WERI-Rb-1 (cell line): ENCODE data around the gene LRRC10B.
"Not testable (repeated sequence)": the region's sequence is repeated elsewhere in the genome, so short reads cannot be mapped to it uniquely, and the experiment has no call there.

Experiments used
- DNase-seq: peaks from one replicate; pipeline ENCODE4 v3.0.0-alpha.2; 2020
- H3K27ac ChIP-seq: fragments of 250-450 bp; sonication (Bioruptor Pico); 2 replicates; pipeline ENCODE4 v1.5.1; 2020; ENCODE audit warnings: mild to moderate bottlenecking, moderate library complexity
- H3K27me3 ChIP-seq: fragments of 250-450 bp; sonication (Bioruptor Pico); 2 replicates; pipeline ENCODE4 v1.5.1; 2021; ENCODE audit warnings: mild to moderate bottlenecking, low read depth, moderate library complexity; ENCODE audit not compliant: insufficient read depth, severe bottlenecking
- H3K36me3 ChIP-seq: fragments of 250-450 bp; sonication (Bioruptor Pico); 2 replicates; pipeline ENCODE4 v1.5.1; 2020; ENCODE audit warnings: mild to moderate bottlenecking, moderate library complexity
- H3K4me3 ChIP-seq: 2 replicates; pipeline ENCODE4 v1.5.1; 2011; ENCODE audit warnings: low read depth, mild to moderate bottlenecking, control low read depth, low read length
- H3K9me3 ChIP-seq: fragments of 250-450 bp; sonication (Bioruptor Pico); 2 replicates; pipeline ENCODE4 v1.5.1; 2021; ENCODE audit warnings: mild to moderate bottlenecking, moderate library complexity; ENCODE audit not compliant: severe bottlenecking
- CTCF ChIP-seq: IDR thresholded peaks from 2 replicates; pipeline ENCODE4 v1.5.1; 2011; ENCODE audit warnings: low read depth, mild to moderate bottlenecking, control low read depth, inconsistent platforms, low read length

Gene LRRC10B

DNA sequence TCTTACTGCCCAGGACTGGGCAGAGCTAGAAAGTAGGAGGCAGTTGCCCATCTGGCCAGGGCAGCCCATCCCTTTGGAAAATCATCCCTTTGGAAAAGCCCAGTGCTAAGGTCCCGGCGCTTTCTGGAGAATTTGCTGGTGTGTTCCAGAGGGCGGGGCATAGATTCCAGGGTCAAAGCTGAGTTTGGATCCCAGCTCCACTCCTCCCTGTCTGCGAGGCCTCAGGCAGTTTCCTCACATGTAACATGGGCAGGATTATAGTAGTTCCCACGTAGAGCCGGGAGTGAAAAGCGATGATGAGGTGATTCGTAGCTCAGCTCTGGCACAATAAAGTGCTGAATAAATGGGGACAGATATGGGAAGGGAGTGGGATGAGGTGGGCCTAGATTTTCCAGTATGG lies 31.4 kb upstream of the LRRC10B start:
- Histone ChIP-seq H3K27me3 (no peaks in the 10 kb centered on the region), H3K9me3 (no peaks in the 10 kb centered on the region), H3K4me3 (no peak overlapping the region), H3K27ac (no peak overlapping the region), H3K36me3 (no peaks in the 10 kb centered on the region)
- no peak for TF ChIP-seq CTCF
- no peak for DNase-seq

DNA sequence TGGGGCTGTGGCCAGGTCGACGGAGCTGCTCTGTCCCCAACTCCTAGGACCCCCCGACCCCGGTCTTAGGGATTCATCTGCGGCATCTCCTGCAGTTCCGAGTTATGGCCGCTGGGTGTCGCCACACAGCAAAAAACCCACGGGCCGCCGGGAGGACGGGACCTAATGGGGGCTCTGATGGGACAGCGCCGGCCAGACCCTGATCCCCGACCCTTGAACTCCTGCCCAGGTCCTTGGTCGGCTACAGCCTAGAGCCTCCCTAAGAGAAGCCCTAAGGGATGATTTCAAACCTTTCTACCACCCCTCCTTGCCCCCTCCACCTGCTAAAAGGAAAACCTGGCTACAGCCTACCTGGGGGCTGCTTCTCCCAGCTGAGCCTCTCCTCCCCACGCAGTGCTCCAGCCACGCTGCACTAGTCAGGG lies 30.8 kb upstream of the LRRC10B start:
- H3K9me3 ChIP-seq, result no peaks in the 10 kb centered on the region
- H3K36me3 ChIP-seq, result no peaks in the 10 kb centered on the region
- H3K4me3 ChIP-seq, result no peak overlapping the region
- TF ChIP-seq CTCF, result peak; percentile 78
- DNase-seq, result peak; percentile 54
- H3K27ac ChIP-seq, result no peak overlapping the region
- H3K27me3 ChIP-seq, result no peaks in the 10 kb centered on the region

DNA sequence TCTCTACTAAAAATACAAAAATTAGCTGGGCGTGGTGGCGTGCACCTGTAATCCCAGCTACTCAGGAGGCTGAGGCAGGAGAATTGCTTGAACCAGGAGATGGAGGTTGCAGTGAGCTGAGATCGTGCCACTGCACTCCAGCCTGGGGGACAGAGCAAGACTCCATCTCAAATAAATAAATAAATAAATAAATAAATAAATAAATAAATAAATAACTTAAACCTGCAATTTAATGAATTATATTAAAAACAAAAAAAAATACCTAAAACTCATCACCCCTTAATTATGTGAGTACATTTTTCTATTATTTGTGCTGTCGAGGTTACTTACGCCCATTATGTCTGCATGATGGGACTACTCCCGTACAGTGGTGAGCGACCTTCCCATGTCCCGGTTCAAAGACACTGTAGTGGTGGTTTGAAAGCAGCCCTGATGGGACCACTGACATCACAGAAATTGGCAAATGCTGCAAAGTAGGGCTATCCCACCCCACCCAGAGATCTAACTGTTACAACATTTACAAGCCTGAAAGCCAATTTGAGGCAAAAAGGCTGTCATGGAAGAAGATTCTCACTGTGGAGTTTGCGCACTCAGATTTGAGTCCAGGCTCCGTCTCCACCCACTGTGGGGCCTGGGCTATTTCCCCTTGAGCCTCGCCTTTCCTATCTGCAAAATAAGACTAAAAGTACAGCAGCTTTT lies 29.0 kb upstream of the LRRC10B start:
- not testable (repeated sequence) for H3K36me3 ChIP-seq, H3K4me3 ChIP-seq, H3K27ac ChIP-seq, H3K27me3 ChIP-seq, H3K9me3 ChIP-seq, DNase-seq

DNA sequence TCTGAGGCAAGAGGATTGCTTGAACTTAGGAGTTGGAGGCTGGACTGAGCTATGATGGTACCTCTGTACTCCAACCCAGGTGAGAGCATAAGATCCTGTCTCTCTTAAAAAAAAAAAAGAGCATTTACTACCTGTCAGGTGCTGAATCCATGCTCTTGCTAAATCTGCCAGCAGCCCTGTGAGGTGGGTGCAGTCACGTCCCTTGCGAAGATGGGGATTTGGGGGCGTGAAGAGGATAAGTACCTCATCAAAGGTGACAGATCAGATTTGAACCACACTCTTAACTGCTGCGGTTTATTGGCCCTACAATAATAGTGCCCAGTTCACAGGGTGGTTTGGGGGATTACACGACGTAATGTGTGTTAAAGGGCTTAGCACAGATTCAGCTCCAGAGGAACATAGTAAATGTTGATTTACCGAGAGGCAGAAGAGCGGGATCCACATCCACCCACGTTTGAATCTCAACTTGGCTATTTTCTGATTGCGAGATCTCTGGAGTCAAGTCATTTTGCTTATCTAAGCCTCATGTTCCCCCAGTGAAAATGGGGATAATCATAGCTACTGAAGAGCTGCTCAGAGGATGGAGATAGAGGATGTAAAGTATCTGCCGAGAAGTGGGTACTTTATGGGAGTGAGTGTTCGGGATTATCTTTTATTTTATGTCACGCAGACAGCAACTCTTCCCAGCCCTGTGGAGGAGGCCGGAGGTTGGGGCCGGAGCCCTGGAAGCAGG lies 28.1 kb upstream of the LRRC10B start:
- Histone ChIP-seq H3K27me3 (no peaks in the 10 kb centered on the region), H3K4me3 (no peak overlapping the region), H3K27ac (no peak overlapping the region), H3K36me3 (no peaks in the 10 kb centered on the region), H3K9me3 (no peaks in the 10 kb centered on the region)
- DNase-seq, result no peak
- no peak for TF ChIP-seq CTCF

DNA sequence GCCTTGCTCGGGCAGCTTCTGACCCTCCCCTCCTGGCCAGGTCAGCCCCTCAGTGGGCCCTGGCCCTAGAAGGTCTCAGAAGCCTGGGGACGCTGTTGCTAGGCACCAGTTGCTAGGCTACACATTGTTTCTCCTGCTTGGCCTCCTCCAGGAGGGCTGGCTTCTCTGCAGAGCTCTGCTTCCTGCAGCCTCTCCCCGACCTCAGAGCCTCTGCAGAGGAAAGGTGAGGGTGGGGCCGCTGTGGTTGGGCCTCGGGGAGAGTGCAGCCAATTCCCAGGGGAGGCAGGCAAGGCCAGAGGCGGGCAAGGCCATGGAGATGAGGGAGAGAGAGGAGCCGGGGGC lies 27.6 kb upstream of the LRRC10B start:
- DNase-seq, result peak; percentile 72
- TF ChIP-seq CTCF, result no peak

DNA sequence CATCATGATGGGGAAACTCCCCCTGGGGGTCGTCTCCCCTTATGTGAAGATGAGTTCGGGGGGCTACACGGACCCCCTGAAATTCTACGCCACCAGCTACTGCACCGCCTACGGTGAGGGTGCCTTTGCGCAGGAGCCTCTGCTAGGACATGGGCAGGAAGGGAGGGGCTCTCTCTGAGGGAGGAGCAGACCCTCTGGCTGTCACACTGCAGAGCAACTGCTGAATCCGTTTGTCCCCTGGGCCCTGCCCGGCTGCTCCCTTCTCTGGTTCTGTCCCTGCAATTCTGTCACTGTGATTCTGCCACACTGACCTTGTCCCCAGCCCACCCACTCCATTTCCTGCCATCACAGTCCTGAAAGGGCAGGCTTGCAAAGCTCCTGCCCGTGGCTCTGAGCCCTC lies 26.7 kb upstream of the LRRC10B start:
- DNase-seq, result no peak
- no peaks in the 10 kb centered on the region for H3K36me3 ChIP-seq
- no peaks in the 10 kb centered on the region for H3K27me3 ChIP-seq
- H3K4me3 ChIP-seq, result no peak overlapping the region
- H3K27ac ChIP-seq, result no peak overlapping the region
- no peak for TF ChIP-seq CTCF
- no peaks in the 10 kb centered on the region for H3K9me3 ChIP-seq

More for the DNA sequence above, 27.6 kb upstream of the LRRC10B start:
- Histone ChIP-seq H3K4me3 (no peak overlapping the region), H3K27me3 (no peaks in the 10 kb centered on the region), H3K27ac (no peak overlapping the region), H3K9me3 (no peaks in the 10 kb centered on the region), H3K36me3 (no peaks in the 10 kb centered on the region)
